K562 (cell line): Measurements from ENCODE around the gene PLPP4. TPM values are rescaled to one million over a fixed set of nuclear protein-coding genes. Genes with fewer than 3 reads are reported as not detected.

Experiments used
- ATAC-seq: fragments of 200-7000 bp; cut with Tn5 transposase; 3 replicates; pipeline ENCODE4 v1.9.1; 2020; ENCODE audit warnings: moderate library complexity
- BruUV-seq: library from RNA; stranded (reverse); fragments of 400-500 nt; replicated peaks from 2 replicates; lab custom pipeline; 2021; lab: Mats Ljungman, UMichigan
- CTCF ChIA-PET: fragments of 300-600 bp; formaldehyde crosslinking; extraction: SDS; loops from one replicate; lab custom pipeline; 2021; ENCODE audit warnings: low intra/inter-chr PET ratio; lab: Yijun Ruan, JAX
- POLR2A ChIA-PET: fragments of 300-600, 350-650 bp; sonication (Branson Sonifier 250); formaldehyde crosslinking; extraction: SDS; loops from one replicate; lab custom pipeline; 2021; ENCODE audit warnings: antibody characterized with exemption, inconsistent platforms; lab: Yijun Ruan, JAX
- DNase-seq, 4 experiments: peaks; one replicate each; pipeline versions ENCODE4 v3.0.0 to v3.0.0-alpha.2; 2011 to 2018; ENCODE audit warnings: low spot score in 3 of 4, mixed read lengths in 3 of 4; ENCODE audit errors: extremely low read depth in 1 of 4
- FAIRE-seq: peaks from 2 replicates; lab custom pipeline; 2011; peaks lifted over from hg19 to GRCh38; lab: Jason Lieb, UNC
- H2AFZ ChIP-seq: 2 replicates; pipeline ENCODE4 v1.6.0; 2011; ENCODE audit warnings: low read depth, low read length, control low read depth, inconsistent platforms
- H3K27ac ChIP-seq: fragments of 200-600 bp; 3 replicates; pipeline ENCODE4 v1.8.0; 2011; ENCODE audit warnings: low read depth, mild to moderate bottlenecking, control low read depth, inconsistent platforms, low read length, moderate library complexity, mixed read lengths; ENCODE audit errors: extremely low read depth
- H3K27me3 ChIP-seq, 2 experiments: fragments of 300-600 bp in 1 of 2; 2 replicates in 1 of 2; 3 replicates in 1 of 2; pipeline versions ENCODE4 v1.6.0 to v1.8.0; 2011; ENCODE audit warnings: inconsistent platforms in 2 of 2, low read length in 2 of 2, mild to moderate bottlenecking in 1 of 2, mixed read lengths in 1 of 2, moderate library complexity in 1 of 2; ENCODE audit not compliant: control insufficient read depth in 2 of 2, insufficient read depth in 2 of 2
- H3K36me3 ChIP-seq: fragments of 300-600 bp; 3 replicates; pipeline ENCODE4 v1.8.0; 2011; ENCODE audit warnings: mild to moderate bottlenecking, low read length, inconsistent platforms; ENCODE audit not compliant: control insufficient read depth, insufficient read depth
- H3K4me1 ChIP-seq, 2 experiments: fragments of 200-600 bp in 1 of 2; replicated peaks in 1 of 2; 2 replicates in 1 of 2; 3 replicates in 1 of 2; pipeline versions ENCODE4 v1.5.1 to v1.8.0; 2011; ENCODE audit warnings: inconsistent platforms in 2 of 2, low read length in 2 of 2, mild to moderate bottlenecking in 1 of 2, mixed read lengths in 1 of 2, moderate library complexity in 1 of 2; ENCODE audit not compliant: control insufficient read depth in 2 of 2, insufficient read depth in 2 of 2
- H3K4me2 ChIP-seq: 2 replicates; pipeline ENCODE4 v1.6.1; 2011; ENCODE audit warnings: low read length, control low read depth, inconsistent platforms, mixed read lengths; ENCODE audit not compliant: insufficient read depth
- H3K4me3 ChIP-seq: fragments of 200-600 bp; sonication (generic), shearing (Covaris generic); 2 replicates; pipeline ENCODE4 v1.5.1; 2016; ENCODE audit warnings: control low read depth, inconsistent platforms
- H3K79me2 ChIP-seq: fragments of 200-600 bp; 3 replicates; pipeline ENCODE4 v1.8.0; 2011; ENCODE audit warnings: low read length, inconsistent platforms; ENCODE audit not compliant: control insufficient read depth, insufficient read depth
- H3K9ac ChIP-seq, 2 experiments: 2 replicates each; pipeline versions ENCODE4 v1.6.0 to v1.6.1; 2011; ENCODE audit warnings: low read depth in 2 of 2, low read length in 2 of 2, control low read depth in 1 of 2, inconsistent platforms in 1 of 2, mild to moderate bottlenecking in 1 of 2, mixed read lengths in 1 of 2; ENCODE audit not compliant: insufficient read depth in 1 of 2
- H3K9me1 ChIP-seq: one replicate; pipeline ENCODE4 v1.6.0; 2011; ENCODE audit warnings: inconsistent platforms, mild to moderate bottlenecking, low read length, moderate library complexity; ENCODE audit not compliant: control insufficient read depth, insufficient read depth
- H3K9me3 ChIP-seq: replicated peaks from 2 replicates; pipeline ENCODE4 v1.5.1; 2011; ENCODE audit warnings: low read depth, low read length, inconsistent platforms; ENCODE audit not compliant: control insufficient read depth, insufficient read depth
- H4K20me1 ChIP-seq: replicated peaks from 2 replicates; pipeline ENCODE4 v1.6.1; 2011; ENCODE audit warnings: low read length, inconsistent platforms, mixed read lengths; ENCODE audit not compliant: control insufficient read depth, insufficient read depth
- HDAC6 ChIP-seq: IDR thresholded peaks from 2 replicates; pipeline ENCODE4 v1.6.1; 2012; ENCODE audit warnings: low read depth, mild to moderate bottlenecking, control low read depth, inconsistent platforms, low read length, moderate library complexity
- MITF ChIP-seq: IDR thresholded peaks from 2 replicates; pipeline ENCODE4 v1.6.1; 2014; ENCODE audit warnings: antibody characterized with exemption
- NR4A1 ChIP-seq, 2 experiments: fragments of 250-450 bp in 1 of 2; fragments of 450-650 bp in 1 of 2; sonication (Bioruptor Pico) in 1 of 2; IDR thresholded peaks; 2 replicates each; pipeline versions ENCODE4 v1.4.0 to v1.6.1; 2016 to 2020; ENCODE audit warnings: mild to moderate bottlenecking in 2 of 2, missing compliant biosample characterization in 1 of 2, missing genetic modification characterization in 1 of 2, moderate library complexity in 1 of 2
- PHF21A ChIP-seq: fragments of 450-650 bp; IDR thresholded peaks from 2 replicates; pipeline ENCODE4 v1.6.1; 2017; ENCODE audit warnings: low read depth, borderline replicate concordance
- ZFP36 ChIP-seq: fragments of 150-350 bp; IDR thresholded peaks from 2 replicates; pipeline ENCODE4 v1.6.1; 2018; ENCODE audit warnings: low read length, low read depth; ENCODE audit not compliant: partially characterized antibody
- WGBS: fragments of 100-300 bp; shearing (Covaris generic); methylation state at CpG from one replicate; pipeline ENCODE4 v1.1.6; 2016; ENCODE audit warnings: low coverage, mixed read lengths; ENCODE audit not compliant: insufficient coverage; ENCODE audit errors: missing lambda C conversion rate; 5-methylcytosine and 5-hydroxymethylcytosine counted together
- in situ Hi-C: fragments of 300-500 bp; cut with MboI; formaldehyde crosslinking; loops from 4 replicates; pipeline ENCODE4 v1.15.0; 2018; ENCODE audit warnings: inconsistent platforms, mixed read lengths
- intact Hi-C: fragments of 100-400 bp; cut with micrococcal nuclease; formaldehyde crosslinking; loops from 2 replicates; pipeline ENCODE4 v1.14.2; 2022
- polyA plus RNA-seq, 8 experiments: library from polyadenylated mRNA; depleted of rRNA in 4 of 8; stranded (reverse) in 5 of 8; unstranded in 3 of 8; fragments of >200 nt; fragmentation: Nextera tagmentation in 2 of 8; fragmentation: Illumina TruSeq in 1 of 8; extraction: Ambion mirVana in 2 of 8; extraction: Trizol in 1 of 8; gene quantifications; 2 replicates each; pipeline versions ENCODE4 v1.2.1 to v1.2.3, GENCODE V29; 2011 to 2014; ENCODE audit warnings: inconsistent platforms in 1 of 8, missing spikeins in 1 of 8
- total RNA-seq, 7 experiments: library from RNA; depleted of rRNA in 6 of 7; stranded (reverse); fragments of >200 nt in 6 of 7; fragmentation: Illumina TruSeq in 2 of 7; extraction: Trizol in 2 of 7; gene quantifications; 2 replicates each; pipeline versions ENCODE4 v1.2.1 to v1.2.3, GENCODE V29; 2011 to 2021; ENCODE audit warnings: low replicate concordance in 1 of 7
- TF ChIP-seq, protein P1 (sequence below): fragments of 450-650 bp; IDR thresholded peaks from 2 replicates; pipeline ENCODE4 v1.7.0; 2016; ENCODE audit warnings: borderline replicate concordance

PLPP4 gene
- total and polyA plus RNA-seq, 9 of the 15 experiments (the other 6 are each of a cell fraction or from before 2014, with no cell fraction given) = 0.08 TPM; not detected in 8

DNA sequence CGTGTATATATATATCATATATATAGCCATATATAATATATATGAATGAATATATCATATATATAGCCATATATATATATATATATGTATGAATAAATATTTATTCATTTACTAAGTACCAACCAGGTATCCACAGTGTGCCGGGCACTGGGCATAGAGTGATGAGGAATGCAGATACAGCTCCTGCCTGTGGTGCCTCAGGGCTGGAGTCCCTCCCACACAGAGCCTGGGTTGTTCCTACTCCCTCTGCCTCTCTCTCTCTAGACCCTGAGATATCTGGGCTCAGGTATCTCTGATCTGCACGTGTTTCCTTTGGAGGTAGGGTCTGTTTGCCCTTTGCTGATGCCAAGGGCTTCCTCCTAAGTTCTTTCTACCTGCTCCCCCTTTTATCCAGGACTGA lies 1.4 kb upstream of the PLPP4 start:
- POLR2A ChIA-PET = no interaction called here
- Histone ChIP-seq H3K36me3 (no peaks in the 10 kb centered on the region), H2AFZ (no peak overlapping the region), H3K4me2 (no peak overlapping the region), H3K9me1 (no peaks in the 10 kb centered on the region), H3K79me2 (no peaks in the 10 kb centered on the region), H3K9me3 (no peaks in the 10 kb centered on the region), H3K27ac (no peak overlapping the region), H3K4me1 (peaks cover 0 to 12% of the 10 kb centered on the region in 2 experiments; a peak in 3 of 5 replicates), H3K27me3 (peaks cover 0 to 11% of the 10 kb centered on the region in 2 experiments; a peak in 2 of 5 replicates), H3K9ac (no peak overlapping the region), H3K4me3 (no peak overlapping the region), H4K20me1 (no peaks in the 10 kb centered on the region)
- ATAC-seq = no peak
- WGBS = 4% methylated on average over 3 of the region's 3 CpGs
- no TSS peak for BruUV-seq
- TF ChIP-seq HDAC6 = no peak
- no peak for TF ChIP-seq ZFP36
- TF ChIP-seq, protein P1, sequence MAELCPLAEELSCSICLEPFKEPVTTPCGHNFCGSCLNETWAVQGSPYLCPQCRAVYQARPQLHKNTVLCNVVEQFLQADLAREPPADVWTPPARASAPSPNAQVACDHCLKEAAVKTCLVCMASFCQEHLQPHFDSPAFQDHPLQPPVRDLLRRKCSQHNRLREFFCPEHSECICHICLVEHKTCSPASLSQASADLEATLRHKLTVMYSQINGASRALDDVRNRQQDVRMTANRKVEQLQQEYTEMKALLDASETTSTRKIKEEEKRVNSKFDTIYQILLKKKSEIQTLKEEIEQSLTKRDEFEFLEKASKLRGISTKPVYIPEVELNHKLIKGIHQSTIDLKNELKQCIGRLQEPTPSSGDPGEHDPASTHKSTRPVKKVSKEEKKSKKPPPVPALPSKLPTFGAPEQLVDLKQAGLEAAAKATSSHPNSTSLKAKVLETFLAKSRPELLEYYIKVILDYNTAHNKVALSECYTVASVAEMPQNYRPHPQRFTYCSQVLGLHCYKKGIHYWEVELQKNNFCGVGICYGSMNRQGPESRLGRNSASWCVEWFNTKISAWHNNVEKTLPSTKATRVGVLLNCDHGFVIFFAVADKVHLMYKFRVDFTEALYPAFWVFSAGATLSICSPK = no peak
- TF ChIP-seq PHF21A = no peak
- no peak for TF ChIP-seq MITF
- TF ChIP-seq NR4A1 (CRISPR knock-in tag; IDR thresholded peaks at IDR 0.05) = no peak
- TF ChIP-seq NR4A1 (tag; IDR thresholded peaks at IDR 0.05) = no peak
- in situ Hi-C loops (no loop called here), intact Hi-C loops (no loop called here)
- CTCF ChIA-PET = no interaction called here
- FAIRE-seq = no peak
- DNase-seq = no peak
